PC-3 (cell line): ENCODE data around the gene ERGIC3.

Source experiments
- CTCF ChIP-seq: fragments of 300-600 bp; sonication (generic); conservative IDR thresholded peaks from 2 replicates; pipeline ENCODE4 v1.5.1; 2017; ENCODE audit warnings: antibody characterized with exemption, low read depth, mild to moderate bottlenecking, low read length
- EZH2phosphoT487 ChIP-seq: fragments of 300-600 bp; sonication (generic); IDR thresholded peaks from 2 replicates; pipeline ENCODE4 v1.6.1; 2018; ENCODE audit warnings: mild to moderate bottlenecking, antibody characterized with exemption, low read length, borderline replicate concordance

GRCh38 chr20:35510951-35511735 is 30.7 kb upstream of the ERGIC3 start:
- TF ChIP-seq CTCF, result no peak
- no peak for TF ChIP-seq EZH2phosphoT487
